HG02943 (cell line): Measurements from ENCODE around the gene THAP3.
"Not testable (repeated sequence)": the region's sequence is repeated elsewhere in the genome, so short reads cannot be mapped to it uniquely, and the experiment has no call there.

Source experiments
- ATAC-seq: cut with Tn5 transposase; IDR thresholded peaks from one replicate; pipeline ENCODE4 v1.9.1; 2021; ENCODE audit warnings: mild to moderate bottlenecking, low read depth, moderate library complexity; ENCODE audit not compliant: unreplicated experiment

Gene THAP3

GRCh38 chr1:6632588-6633514 lies 8.2 kb downstream of the THAP3 start:
- no peak for ATAC-seq

DNA sequence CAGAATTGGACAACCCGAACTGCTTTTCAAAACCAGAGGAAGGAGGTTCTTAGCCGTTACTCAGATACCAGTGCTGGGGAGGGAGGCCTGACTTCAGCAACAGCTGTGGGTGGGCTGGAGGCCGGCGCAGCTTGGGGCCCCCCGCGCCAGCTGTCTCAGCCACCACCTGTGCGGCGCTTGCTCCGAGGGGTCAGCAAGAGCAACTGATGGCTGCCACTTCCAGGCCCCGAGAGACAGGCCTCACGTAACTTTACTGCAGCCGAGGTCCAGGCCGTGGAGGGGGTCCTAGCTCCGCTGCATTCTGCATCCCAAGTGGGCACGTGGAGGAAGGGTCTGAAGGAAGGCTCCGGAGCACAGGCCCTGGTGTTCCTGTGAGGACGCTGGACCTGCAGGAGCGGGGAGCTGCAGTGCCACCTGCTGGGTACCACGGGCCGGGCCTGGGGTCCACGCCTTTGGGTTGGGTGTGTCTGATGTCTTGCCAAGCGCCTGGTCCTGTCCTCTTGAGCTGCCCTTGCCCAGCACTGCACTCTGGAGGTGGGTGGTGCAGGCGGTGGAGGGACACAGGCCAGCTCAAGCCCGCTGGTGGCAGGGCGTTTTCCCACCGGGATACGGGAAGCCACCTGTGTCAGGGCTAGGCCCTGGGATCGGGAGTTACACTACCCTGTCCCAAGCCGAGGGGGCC lies 9.8 kb downstream of the THAP3 start:
- ATAC-seq: no peak

- ATAC-seq: no peak
Observed at GRCh38 chr1:6635161-6635909, 10.7 kb downstream of the THAP3 start.

DNA sequence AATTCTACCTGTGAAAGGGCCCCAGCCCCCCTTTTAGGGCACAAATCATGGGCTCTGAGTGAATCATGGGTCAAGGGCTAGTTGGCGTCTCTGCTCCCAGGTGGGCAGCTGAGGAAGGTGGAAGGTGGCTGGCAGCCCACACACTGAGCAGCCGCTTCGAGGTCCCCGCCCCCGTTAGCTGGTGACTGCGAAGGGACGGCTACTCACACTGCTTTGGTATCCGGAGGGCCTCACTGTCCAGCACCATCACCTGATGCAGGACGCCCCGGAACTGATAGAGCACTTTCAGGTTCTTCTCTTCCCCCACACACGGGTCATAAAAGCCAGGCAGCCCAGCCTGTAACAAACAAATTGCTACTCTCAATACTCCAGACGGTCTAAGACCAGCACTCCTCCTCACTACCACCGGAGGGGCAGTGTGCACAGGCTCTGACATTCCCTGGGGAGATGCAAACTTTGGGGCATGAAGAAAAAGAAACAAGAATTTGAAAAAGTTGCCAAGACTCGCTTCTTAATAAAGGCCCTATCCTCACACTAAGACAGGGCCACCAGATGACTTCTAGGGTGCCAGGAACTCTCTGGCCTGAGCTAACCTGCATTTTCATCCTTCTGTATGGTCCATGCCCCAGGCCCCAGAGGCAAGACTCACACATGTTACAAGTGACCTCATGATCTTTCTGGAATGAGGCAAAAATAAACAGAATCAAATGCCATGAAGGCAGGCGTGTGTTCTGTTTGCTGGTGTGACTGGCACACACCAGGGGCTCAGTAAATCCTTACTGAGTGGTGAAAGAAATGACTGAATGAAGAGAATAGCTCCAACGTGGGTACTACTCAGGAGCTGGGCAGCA lies 11.5 kb downstream of the THAP3 start:
- ATAC-seq: no peak

DNA sequence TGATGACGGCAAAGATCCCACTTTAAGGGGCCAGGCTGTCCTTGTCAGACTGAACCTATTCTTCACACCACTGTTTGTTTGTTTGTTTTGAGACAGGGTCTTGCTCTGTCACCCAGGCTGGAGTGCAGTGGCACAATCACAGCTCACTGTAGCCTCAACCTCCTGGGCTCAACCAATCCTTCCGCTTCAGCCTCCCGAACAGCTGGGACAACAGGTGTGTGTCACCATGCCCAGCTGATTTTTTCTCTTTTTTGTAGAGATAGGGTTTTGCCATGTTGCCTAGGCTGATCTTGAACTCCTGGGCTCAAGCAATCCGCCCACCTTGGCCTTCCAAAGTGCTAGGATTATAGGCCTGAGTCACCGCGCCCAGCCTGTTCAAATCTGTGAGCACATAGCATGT lies 12.1 kb downstream of the THAP3 start:
- ATAC-seq: not testable (repeated sequence)

- ATAC-seq: no peak
Observed at GRCh38 chr1:6637770-6638169, 13.1 kb downstream of the THAP3 start.

DNA sequence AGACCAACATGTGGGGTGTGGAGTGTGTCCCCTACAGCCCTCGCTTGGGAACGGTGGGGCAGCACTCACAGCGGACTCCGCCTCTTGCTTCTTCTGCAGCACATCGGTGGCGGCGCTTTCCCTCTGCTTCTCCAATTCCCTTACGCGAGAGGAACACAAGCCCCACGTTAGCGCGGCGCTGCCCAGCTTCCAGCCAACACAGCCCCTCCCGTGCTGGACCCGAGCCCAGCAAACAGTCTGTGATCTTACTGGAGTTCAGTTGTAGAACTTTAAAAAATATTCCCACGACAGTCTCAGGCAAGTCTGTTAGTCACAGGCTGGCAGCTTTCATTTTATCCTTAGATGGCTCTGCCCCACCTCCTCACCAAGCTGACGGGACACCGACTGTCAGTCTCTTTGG lies 13.6 kb downstream of the THAP3 start:
- no peak for ATAC-seq

DNA sequence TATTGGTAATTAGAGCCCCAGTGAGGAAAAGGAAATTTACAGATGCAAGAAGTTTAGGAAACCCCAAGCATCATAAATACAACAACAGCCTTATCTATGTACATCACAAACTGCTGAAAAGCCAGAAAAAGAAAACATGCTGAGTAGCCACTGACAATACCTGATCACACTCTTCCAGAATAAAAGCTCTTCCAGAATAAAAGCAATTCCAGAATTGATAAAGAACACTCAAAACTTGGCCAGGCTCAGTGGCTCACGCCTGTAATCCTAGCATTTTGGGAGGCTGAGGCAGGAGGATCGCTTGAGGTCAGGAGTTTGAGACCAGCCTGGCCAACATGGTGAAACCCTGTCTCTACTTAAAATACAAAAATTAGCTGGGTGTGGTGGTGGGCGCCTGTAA lies 16.2 kb downstream of the THAP3 start:
- ATAC-seq: not testable (repeated sequence)

DNA sequence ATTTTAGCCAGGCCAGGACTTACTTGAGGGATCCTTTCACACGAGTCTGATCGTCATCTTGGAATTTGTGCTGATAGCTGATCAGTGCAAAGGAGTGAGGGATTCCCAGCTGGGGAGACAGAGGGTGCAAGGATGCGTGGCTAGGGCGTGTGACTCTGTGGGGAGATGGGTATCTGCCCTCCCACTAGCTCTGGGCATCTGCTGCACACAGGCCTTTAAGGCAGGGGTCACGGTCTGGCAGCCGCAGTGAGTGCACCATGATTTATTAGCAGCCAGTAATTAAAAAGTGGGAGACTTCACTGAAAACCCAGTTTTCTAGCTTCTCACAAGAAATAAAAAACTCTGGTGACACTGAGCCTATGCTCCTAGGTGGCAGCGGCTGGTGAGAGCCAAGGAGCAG lies 20.4 kb downstream of the THAP3 start:
- ATAC-seq: no peak

DNA sequence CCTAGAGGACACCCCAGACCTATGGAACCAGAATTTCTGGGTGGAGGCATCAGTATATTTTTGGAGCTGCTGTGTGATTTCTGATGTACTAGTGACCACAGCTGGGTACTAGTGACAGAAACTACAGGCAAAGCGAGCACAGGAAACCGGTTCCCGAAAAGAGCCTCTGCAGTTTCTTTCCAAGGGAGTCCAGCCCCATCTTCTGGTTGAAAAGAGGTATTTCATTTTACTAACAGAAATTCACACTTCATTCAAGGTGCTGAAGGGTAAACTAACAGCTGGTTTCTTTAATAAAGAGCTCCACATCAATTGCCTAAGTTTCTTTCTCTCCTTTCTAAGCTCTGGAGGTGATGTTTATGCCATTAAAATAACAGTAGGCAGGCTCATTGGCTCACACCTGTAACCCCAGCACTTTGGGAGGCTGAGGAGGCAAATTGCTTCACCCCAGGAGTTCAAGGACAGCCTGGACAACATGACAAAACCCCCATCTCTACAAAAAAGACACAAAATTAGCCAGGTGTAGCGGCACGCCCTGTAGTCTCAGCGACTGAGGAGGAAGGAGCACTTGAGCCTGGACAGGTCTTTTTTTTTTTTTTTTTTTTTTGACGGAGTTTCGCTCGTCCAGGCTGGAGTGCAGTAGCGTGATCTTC lies 22.0 kb downstream of the THAP3 start:
- no peak for ATAC-seq

GRCh38 chr1:6648556-6648955 lies 23.9 kb downstream of the THAP3 start:
- no peak for ATAC-seq

DNA sequence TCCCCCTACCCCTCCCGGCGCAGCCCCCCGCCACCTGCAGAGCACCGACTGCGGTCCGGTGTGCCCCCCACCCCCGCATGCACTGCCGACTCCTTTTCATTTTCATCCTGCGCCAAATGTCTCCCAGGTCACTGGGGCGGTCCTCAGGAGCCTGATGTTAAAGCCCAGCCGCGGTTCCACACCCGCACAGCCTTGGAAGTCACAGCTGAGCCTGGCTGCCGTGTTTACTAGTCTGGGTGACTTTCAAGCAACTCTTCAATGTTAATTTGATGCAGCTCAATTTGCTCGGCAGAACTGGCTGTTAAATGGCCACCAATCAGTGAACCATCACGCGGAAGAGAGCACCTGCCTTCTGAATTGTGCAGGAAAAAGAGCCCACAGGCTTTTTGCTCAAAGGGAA lies 27.2 kb downstream of the THAP3 start:
- ATAC-seq: no peak

DNA sequence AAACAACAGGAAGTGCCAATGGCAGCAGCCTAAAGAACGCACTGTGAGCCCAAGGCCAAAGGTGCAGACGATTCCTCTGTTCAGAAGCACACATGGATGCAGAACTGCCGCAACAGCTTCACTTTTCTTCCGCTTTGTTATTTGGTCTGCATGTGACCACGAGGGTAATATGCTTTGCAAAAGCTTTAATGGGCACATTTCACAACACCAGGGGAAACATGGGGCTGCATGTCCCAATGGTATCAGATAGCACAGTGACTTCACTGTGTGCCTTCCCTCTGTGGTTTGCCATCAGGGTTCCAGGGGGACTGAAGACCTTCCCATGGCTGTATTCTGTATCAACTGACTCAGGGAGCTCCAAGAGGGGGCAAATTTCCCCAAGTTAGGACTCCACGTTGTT lies 28.3 kb downstream of the THAP3 start:
- no peak for ATAC-seq

GRCh38 chr1:6653436-6654290 lies 29.0 kb downstream of the THAP3 start:
- no peak for ATAC-seq

DNA sequence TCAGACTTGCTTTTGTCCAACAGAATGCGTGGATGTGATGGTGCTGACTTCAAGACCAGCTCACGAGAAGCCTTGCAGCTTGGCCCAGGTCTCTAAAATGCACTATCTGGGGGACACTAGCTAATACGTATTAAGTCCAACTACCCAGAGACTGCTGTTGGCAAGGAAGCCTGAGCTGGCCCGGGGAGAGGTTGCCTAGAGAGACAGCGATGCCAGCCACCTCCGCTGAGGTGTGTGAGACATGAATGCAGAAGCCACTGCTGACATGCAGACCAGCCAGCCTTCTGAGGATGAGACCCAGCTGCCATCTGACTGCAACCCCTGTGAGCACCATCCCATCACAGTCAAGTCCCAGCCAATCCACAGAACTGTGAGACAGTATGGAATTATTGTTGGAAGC lies 32.5 kb downstream of the THAP3 start:
- no peak for ATAC-seq

DNA sequence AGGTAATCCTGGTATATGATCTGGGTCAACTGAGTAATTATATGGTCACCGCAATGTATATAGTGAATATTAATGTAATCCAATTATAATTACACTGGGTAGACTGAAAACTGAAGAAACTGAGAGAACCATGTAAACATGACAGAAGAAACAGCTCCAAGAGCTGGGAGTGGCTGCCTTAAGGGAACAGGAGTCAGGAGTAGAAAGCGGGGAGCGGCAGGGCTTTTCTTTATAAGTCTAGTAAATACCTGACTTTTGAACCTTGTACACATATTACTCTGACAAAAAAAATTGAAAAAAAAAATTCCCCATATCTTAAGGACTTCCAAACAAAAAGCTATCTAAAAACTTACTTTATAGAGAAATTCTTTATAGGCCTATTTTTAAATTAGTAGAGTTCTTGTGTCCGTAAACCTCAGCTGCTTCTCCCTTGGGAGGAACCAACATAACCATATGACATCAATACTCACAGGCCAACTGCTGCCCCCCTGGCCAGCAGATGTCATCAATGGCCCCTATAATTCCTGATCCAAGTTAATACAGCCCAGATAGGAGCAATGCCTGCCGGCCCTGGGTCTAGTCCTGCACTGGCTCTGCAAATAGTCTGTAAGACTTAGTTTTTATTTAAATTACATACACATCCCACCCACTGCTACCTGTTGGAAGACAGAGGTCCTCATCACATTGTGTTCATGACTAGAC lies 33.8 kb downstream of the THAP3 start:
- ATAC-seq: no peak

DNA sequence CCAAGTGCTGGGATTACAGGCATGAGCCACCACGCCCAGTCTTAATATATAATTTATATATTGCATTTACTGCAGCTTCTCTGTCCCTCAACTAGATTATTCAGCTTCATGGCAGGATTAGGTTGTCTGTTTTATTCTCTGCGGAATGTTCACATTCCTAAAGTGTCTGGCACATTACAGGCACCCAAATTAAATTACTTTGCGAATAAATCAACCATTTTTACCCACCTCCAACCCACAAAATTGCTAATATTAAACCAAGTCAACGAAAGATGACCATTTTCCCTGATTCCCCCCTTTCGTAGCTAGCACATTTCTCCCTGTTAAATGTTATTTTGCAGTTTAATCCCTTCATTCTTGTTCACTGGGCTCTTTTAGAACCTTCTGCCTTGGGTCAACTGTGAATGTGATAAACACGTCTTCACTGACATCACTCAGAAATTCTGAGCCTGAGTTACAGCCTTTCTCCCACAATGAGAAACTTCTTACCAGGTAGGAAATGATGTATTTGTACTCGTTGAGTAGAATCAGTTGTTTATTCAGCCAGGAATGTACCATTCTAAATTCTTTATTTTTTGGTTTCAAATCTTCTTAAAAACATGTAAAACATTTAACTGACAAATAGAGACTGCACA lies 35.9 kb downstream of the THAP3 start:
- ATAC-seq: no peak

- not testable (repeated sequence) for ATAC-seq
Observed at GRCh38 chr1:6662468-6662867, 37.8 kb downstream of the THAP3 start.
